Stimulated activated CD4-positive, alpha-beta T cell treated with anti-CD3 and anti-CD28 coated beads, Interleukin-2, amount 100 ng/mL, for 48 hours (primary cell): ENCODE results near the gene QSOX2.

Source experiments
- DNase-seq, 2 donors: peaks; one replicate each; pipeline ENCODE4 v3.0.0-alpha.2; 2020

The QSOX2 gene

GRCh38 chr9:136235709-136236455, 9.7 kb downstream of the QSOX2 start:
- no peak for DNase-seq

- no peak for DNase-seq
These were observed 10.4 kb downstream of the QSOX2 start for GRCh38 chr9:136235171-136235570.

- no peak for DNase-seq
These were observed 11.0 kb downstream of the QSOX2 start for GRCh38 chr9:136234597-136234996.

- no peak for DNase-seq
These were observed 11.7 kb downstream of the QSOX2 start for GRCh38 chr9:136233868-136234267.

GRCh38 chr9:136233411-136233810, 12.2 kb downstream of the QSOX2 start:
- no peak for DNase-seq

- DNase-seq, result no peak
These were observed 12.6 kb downstream of the QSOX2 start for GRCh38 chr9:136232969-136233368.

GRCh38 chr9:136231478-136232297, 13.9 kb downstream of the QSOX2 start:
- DNase-seq, result no peak

- DNase-seq, result no peak
These were observed 14.8 kb downstream of the QSOX2 start for GRCh38 chr9:136230773-136231172.

GRCh38 chr9:136230365-136230764, 15.2 kb downstream of the QSOX2 start:
- DNase-seq, result no peak

GRCh38 chr9:136229096-136230065, 16.2 kb downstream of the QSOX2 start:
- no peak for DNase-seq

GRCh38 chr9:136228107-136228875, 17.3 kb downstream of the QSOX2 start:
- DNase-seq, result no peak

- DNase-seq, result no peak
These were observed 18.8 kb downstream of the QSOX2 start for GRCh38 chr9:136226680-136227407.

- peak; percentile 67 to 73 for DNase-seq
These were observed 19.6 kb downstream of the QSOX2 start for GRCh38 chr9:136225748-136226679.

- no peak for DNase-seq
These were observed 20.3 kb downstream of the QSOX2 start for GRCh38 chr9:136225366-136225747.

- DNase-seq, result no peak
These were observed 21.6 kb downstream of the QSOX2 start for GRCh38 chr9:136223871-136224640.

- DNase-seq, result no peak
These were observed 22.7 kb downstream of the QSOX2 start for GRCh38 chr9:136222906-136223285.

- DNase-seq, result no peak
These were observed 23.3 kb downstream of the QSOX2 start for GRCh38 chr9:136222166-136222905.

- no peak for DNase-seq
These were observed 25.4 kb downstream of the QSOX2 start for GRCh38 chr9:136220017-136220729.
